Vagina (tissue), 2 donors: Measurements from ENCODE around the gene SLC38A4. TPM values are rescaled to one million over a fixed set of nuclear protein-coding genes. Genes with fewer than 3 reads are reported as not detected.

ENCODE experiments used
- DNase-seq, 2 donors: peaks; one replicate each; pipeline ENCODE4 v3.0.0-alpha.2; 2017; ENCODE audit errors: extremely low spot score in 2 of 2
- H3K27ac ChIP-seq: fragments of 200-600 bp; sonication (generic); one replicate; pipeline ENCODE4 v1.5.1; 2019
- H3K27me3 ChIP-seq: fragments of 200-600 bp; sonication (generic); one replicate; pipeline ENCODE4 v1.5.1; 2019
- H3K36me3 ChIP-seq, 2 donors: fragments of 200-600 bp; sonication (generic); one replicate each; pipeline ENCODE4 v1.5.1; 2017 to 2019
- H3K4me1 ChIP-seq: fragments of 200-600 bp; sonication (generic); one replicate; pipeline ENCODE4 v1.5.1; 2019
- H3K4me3 ChIP-seq, 2 donors: fragments of 200-600 bp; sonication (generic); 1 replicate in 1 of 2; 2 replicates in 1 of 2; pipeline ENCODE4 v1.5.1; 2016 to 2019
- H3K9me3 ChIP-seq: fragments of 200-600 bp; sonication (generic); one replicate; pipeline ENCODE4 v1.5.1; 2019
- CTCF ChIP-seq, 3 experiments: fragments of 450-650 bp in 2 of 3; fragments of 200-600 bp in 1 of 3; sonication (generic) in 1 of 3; IDR thresholded peaks; one replicate each; pipeline ENCODE4 v1.5.1; 2017 to 2019; ENCODE audit warnings: antibody characterized with exemption in 3 of 3, mild to moderate bottlenecking in 2 of 3, moderate library complexity in 2 of 3
- POLR2A ChIP-seq, 2 donors: fragments of 450-650 bp; IDR thresholded peaks; one replicate each; pipeline ENCODE4 v1.6.1; 2017; ENCODE audit warnings: antibody characterized with exemption in 2 of 2, mild to moderate bottlenecking in 2 of 2, moderate library complexity in 2 of 2
- POLR2AphosphoS5 ChIP-seq, 2 donors: sonication (generic); formaldehyde crosslinking; IDR thresholded peaks; one replicate each; pipeline ENCODE4 v1.9.0; 2017; ENCODE audit warnings: antibody characterized with exemption in 2 of 2, mild to moderate bottlenecking in 2 of 2, low read depth in 1 of 2; ENCODE audit not compliant: insufficient read depth in 1 of 2
- intact Hi-C: fragments of 100-400 bp; cut with DNase I; formaldehyde crosslinking; loops from one replicate; pipeline ENCODE4 v1.15.1; 2023
- total RNA-seq: library from RNA; depleted of rRNA; stranded (reverse); fragments of >200 nt; gene quantifications from one replicate; pipeline ENCODE4 v1.2.3, GENCODE V29; 2016

The SLC38A4 gene
- total RNA-seq, 1 donor from 2014 or later: not detected

- no peaks in the 10 kb centered on the region for H3K36me3 ChIP-seq
Measured at GRCh38 chr12:46764005-46764404, 61.8 kb downstream of the SLC38A4 start.

GRCh38 chr12:46763230-46763629 is 62.6 kb downstream of the SLC38A4 start:
- no peaks in the 10 kb centered on the region for H3K4me1 ChIP-seq
- intact Hi-C loops: no loop called here
- no peak for TF ChIP-seq POLR2AphosphoS5 (IDR thresholded peaks at IDR 0.05; ENCODE audit: insufficient read depth in 1 of 2, low read depth in 1 of 2)
- H3K4me3 ChIP-seq: no peak overlapping the region
- H3K27me3 ChIP-seq: no peaks in the 10 kb centered on the region
- H3K9me3 ChIP-seq: no peaks in the 10 kb centered on the region
- no peak overlapping the region for H3K27ac ChIP-seq
- no peaks in the 10 kb centered on the region for H3K36me3 ChIP-seq
- DNase-seq: no peak

More at GRCh38 chr12:46764005-46764404, 61.8 kb downstream of the SLC38A4 start:
- intact Hi-C loops: no loop called here
- Histone ChIP-seq H3K4me3 (no peak overlapping the region), H3K27me3 (no peaks in the 10 kb centered on the region), H3K4me1 (no peaks in the 10 kb centered on the region), H3K27ac (no peak overlapping the region), H3K9me3 (no peaks in the 10 kb centered on the region)
- TF ChIP-seq POLR2AphosphoS5 (IDR thresholded peaks at IDR 0.05; ENCODE audit: insufficient read depth in 1 of 2, low read depth in 1 of 2) (no peak), POLR2A (IDR thresholded peaks at IDR 0.05) (no peak), CTCF (IDR thresholded peaks at IDR 0.05) (no peak)
- no peak for DNase-seq

- H3K27me3 ChIP-seq: no peaks in the 10 kb centered on the region
- H3K4me3 ChIP-seq: no peak overlapping the region
- no peaks in the 10 kb centered on the region for H3K4me1 ChIP-seq
- DNase-seq: no peak
- H3K36me3 ChIP-seq: no peaks in the 10 kb centered on the region
- intact Hi-C loops: no loop called here
- TF ChIP-seq POLR2AphosphoS5 (IDR thresholded peaks at IDR 0.05; ENCODE audit: insufficient read depth in 1 of 2, low read depth in 1 of 2) (no peak), POLR2A (IDR thresholded peaks at IDR 0.05) (no peak), CTCF (IDR thresholded peaks at IDR 0.05) (no peak)
- no peaks in the 10 kb centered on the region for H3K9me3 ChIP-seq
- H3K27ac ChIP-seq: no peak overlapping the region
Measured at GRCh38 chr12:46754550-46754949, 71.2 kb downstream of the SLC38A4 start.

- Histone ChIP-seq H3K27me3 (no peaks in the 10 kb centered on the region), H3K4me1 (no peaks in the 10 kb centered on the region), H3K36me3 (no peaks in the 10 kb centered on the region), H3K9me3 (no peaks in the 10 kb centered on the region), H3K4me3 (no peak overlapping the region), H3K27ac (no peak overlapping the region)
- TF ChIP-seq POLR2AphosphoS5 (IDR thresholded peaks at IDR 0.05; ENCODE audit: insufficient read depth in 1 of 2, low read depth in 1 of 2) (no peak), CTCF (IDR thresholded peaks at IDR 0.05) (no peak), POLR2A (IDR thresholded peaks at IDR 0.05) (no peak)
- DNase-seq: no peak
- intact Hi-C loops: no loop called here
Measured at GRCh38 chr12:46752396-46752795, 73.4 kb downstream of the SLC38A4 start.

GRCh38 chr12:46751173-46751572 is 74.6 kb downstream of the SLC38A4 start:
- H3K36me3 ChIP-seq: no peaks in the 10 kb centered on the region
- no peak for DNase-seq
- no peak overlapping the region for H3K27ac ChIP-seq
- H3K4me1 ChIP-seq: no peaks in the 10 kb centered on the region
- intact Hi-C loops: no loop called here
- TF ChIP-seq POLR2AphosphoS5 (IDR thresholded peaks at IDR 0.05; ENCODE audit: insufficient read depth in 1 of 2, low read depth in 1 of 2): no peak
- no peak for TF ChIP-seq POLR2A (IDR thresholded peaks at IDR 0.05)
- TF ChIP-seq CTCF (IDR thresholded peaks at IDR 0.05): no peak
- no peak overlapping the region for H3K4me3 ChIP-seq
- H3K9me3 ChIP-seq: no peaks in the 10 kb centered on the region
- H3K27me3 ChIP-seq: no peaks in the 10 kb centered on the region
